Measurements from ENCODE around the gene LRTM1.

LRTM1 gene

DNA sequence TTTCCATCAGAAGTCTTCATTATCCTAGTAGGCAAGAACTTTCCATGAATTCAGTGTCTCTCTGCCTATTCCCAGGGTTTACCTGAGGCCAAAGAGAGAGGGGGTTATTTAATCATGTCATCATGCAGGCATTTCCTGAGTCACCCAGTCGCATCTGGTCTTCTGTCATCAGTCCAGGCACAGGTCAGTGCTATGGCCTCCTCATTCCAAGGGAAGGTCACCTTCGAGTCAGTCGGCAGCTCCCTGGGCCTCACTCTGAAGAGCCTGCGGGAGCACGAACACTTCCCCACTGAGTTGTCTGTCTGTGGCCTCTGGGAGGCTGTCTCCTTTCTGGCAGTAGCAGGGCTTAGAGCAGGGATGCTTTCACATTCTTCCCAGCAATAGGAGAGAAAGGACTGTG, 26.2 kb upstream of the LRTM1 start:
- Mint-ChIP-seq H3K4me1 (peaks cover 56% of the 10 kb centered on the region), H3K36me3 (ENCODE audit: low read depth) (no peaks in the 10 kb centered on the region), H3K9me3 (no peaks in the 10 kb centered on the region), H3K4me3 (no peak overlapping the region), H3K27ac (no peak overlapping the region), H3K27me3 (ENCODE audit: low read depth, poor library complexity) (peaks cover 16% of the 10 kb centered on the region)
- no peak for DNase-seq
- TF ChIP-seq, protein P1, sequence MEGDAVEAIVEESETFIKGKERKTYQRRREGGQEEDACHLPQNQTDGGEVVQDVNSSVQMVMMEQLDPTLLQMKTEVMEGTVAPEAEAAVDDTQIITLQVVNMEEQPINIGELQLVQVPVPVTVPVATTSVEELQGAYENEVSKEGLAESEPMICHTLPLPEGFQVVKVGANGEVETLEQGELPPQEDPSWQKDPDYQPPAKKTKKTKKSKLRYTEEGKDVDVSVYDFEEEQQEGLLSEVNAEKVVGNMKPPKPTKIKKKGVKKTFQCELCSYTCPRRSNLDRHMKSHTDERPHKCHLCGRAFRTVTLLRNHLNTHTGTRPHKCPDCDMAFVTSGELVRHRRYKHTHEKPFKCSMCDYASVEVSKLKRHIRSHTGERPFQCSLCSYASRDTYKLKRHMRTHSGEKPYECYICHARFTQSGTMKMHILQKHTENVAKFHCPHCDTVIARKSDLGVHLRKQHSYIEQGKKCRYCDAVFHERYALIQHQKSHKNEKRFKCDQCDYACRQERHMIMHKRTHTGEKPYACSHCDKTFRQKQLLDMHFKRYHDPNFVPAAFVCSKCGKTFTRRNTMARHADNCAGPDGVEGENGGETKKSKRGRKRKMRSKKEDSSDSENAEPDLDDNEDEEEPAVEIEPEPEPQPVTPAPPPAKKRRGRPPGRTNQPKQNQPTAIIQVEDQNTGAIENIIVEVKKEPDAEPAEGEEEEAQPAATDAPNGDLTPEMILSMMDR (IDR thresholded peaks at IDR 0.05), result no peak

DNA sequence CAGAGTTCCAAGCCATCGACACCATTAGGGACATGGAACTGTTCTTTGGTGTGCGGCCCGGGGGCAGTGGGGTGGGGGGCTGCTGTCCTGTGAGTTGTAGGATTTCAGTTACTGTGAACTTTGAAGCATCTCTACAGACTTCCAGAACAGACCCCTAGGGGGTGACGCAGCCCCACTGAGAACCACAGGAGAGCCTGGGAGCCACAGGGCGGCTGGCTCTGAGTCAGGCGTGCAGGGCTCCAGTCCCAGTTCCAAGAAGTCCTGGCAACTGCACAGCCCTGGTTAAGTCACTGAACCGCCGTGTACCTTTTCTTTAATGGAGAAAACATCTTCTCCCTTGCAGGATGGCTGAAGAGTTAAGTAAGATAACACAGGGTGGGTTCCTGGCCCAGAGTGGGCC, 23.5 kb upstream of the LRTM1 start:
- Mint-ChIP-seq H3K9me3 (no peaks in the 10 kb centered on the region), H3K27me3 (ENCODE audit: low read depth, poor library complexity) (peaks cover 16% of the 10 kb centered on the region), H3K36me3 (ENCODE audit: low read depth) (no peaks in the 10 kb centered on the region), H3K4me1 (peaks cover 53% of the 10 kb centered on the region), H3K27ac (no peak overlapping the region), H3K4me3 (no peak overlapping the region)
- TF ChIP-seq, protein P1 (IDR thresholded peaks at IDR 0.05), result peak; percentile 73
- peak; percentile 72 for DNase-seq

DNA sequence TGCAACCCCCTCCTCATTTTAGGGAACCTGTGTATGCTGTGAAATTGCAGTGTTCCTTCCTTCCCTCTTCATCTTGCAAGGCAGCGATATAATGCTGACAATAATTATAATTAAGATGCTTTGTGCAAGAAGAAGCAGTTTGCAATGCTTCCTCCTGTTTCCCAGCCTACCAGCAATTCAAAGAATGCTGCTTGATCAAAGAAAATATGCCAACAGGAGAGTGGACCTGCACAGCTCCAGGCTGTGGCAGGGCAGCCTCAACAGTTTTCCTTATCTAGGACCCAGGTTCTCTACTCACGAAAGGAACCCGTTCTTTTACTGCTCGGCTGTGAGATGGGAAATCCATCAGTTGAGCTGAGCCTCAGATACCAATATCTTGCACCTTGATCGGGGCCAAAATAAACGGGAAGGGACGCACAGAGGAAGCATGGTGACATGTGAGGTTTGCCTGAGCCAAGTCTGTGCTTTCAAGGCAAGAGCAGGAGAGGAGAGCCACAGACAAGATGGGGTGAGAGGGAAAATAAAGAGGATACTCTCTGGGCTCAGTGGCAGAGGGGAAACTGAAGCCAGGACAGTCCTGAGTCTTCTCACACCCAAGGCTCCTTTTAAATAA, 22.6 kb upstream of the LRTM1 start:
- H3K27me3 Mint-ChIP-seq (ENCODE audit: low read depth, poor library complexity), result peaks cover 16% of the 10 kb centered on the region
- peaks cover 54% of the 10 kb centered on the region for H3K4me1 Mint-ChIP-seq
- no peak overlapping the region for H3K27ac Mint-ChIP-seq
- no peak overlapping the region for H3K4me3 Mint-ChIP-seq
- H3K9me3 Mint-ChIP-seq, result no peaks in the 10 kb centered on the region
- TF ChIP-seq, protein P1 (IDR thresholded peaks at IDR 0.05), result no peak
- H3K36me3 Mint-ChIP-seq (ENCODE audit: low read depth), result no peaks in the 10 kb centered on the region
- DNase-seq, result no peak

DNA sequence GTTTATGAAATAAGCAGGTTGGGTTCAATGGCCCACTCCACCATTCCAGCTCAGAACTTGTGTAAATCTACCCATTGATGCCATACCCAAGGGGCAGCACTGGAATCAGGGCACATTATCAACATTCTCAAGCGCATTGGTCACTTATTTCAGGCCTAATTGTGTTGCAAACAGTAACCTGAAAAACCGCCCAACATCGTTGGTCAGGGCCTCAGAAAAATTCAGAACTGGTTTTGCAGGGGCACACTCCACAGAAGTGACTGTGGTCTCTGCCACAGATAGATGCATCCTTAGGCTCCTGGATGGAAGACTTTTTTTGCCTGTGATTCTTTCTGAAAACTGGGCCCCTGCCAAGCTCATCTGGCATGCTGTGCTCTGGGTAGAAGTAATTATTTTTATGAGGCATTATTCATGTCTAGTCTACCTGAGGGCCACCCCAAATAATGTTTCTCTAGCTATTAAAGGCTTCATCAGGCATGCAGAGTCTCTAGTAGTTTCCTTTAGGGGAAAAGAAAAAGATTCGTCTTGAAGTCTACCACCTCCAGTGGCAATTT, 21.7 kb upstream of the LRTM1 start:
- no peaks in the 10 kb centered on the region for H3K9me3 Mint-ChIP-seq

DNA sequence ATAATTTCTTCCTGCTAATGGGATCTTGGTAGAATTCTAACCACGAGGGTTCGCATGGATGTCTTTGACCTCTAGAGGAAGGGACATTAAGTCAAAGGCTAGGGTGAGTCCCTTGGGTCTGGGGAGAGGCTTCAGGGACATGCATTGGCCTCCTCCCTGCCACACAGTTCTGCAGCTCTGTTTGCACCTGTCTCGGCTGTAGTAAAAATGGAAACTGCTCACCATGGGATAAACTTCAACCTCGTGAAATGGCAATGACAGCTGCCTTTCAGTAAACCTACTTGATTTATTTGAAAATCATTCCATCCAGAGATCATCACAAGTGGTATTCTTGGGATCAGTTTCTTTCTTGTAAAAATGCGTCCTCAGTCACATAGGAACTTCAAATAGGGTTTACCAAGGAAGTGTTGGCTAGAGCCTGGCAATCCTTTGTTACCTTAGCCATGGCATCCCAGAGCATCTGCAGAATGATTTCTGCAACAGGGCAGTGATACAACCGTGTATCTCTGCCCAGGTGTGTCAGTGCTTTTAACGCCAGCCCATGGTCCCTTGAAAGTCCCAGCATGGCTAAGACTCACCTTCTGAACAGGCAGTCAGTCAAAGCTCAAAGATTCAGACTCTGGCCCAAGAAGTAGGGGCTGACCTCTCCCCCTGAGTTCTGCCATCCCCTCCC, 14.0 kb upstream of the LRTM1 start:
- Mint-ChIP-seq H3K36me3 (ENCODE audit: low read depth) (no peaks in the 10 kb centered on the region), H3K9me3 (no peaks in the 10 kb centered on the region), H3K4me3 (no peak overlapping the region), H3K27ac (no peak overlapping the region), H3K27me3 (ENCODE audit: low read depth, poor library complexity) (peaks cover 2% of the 10 kb centered on the region), H3K4me1 (peaks cover 38% of the 10 kb centered on the region)
- DNase-seq, result no peak
- TF ChIP-seq, protein P1 (IDR thresholded peaks at IDR 0.05), result no peak

More for the DNA sequence above, 21.7 kb upstream of the LRTM1 start:
- H3K4me3 Mint-ChIP-seq, result no peak overlapping the region
- H3K4me1 Mint-ChIP-seq, result peaks cover 45% of the 10 kb centered on the region
- no peak for DNase-seq
- H3K27me3 Mint-ChIP-seq (ENCODE audit: low read depth, poor library complexity), result peaks cover 13% of the 10 kb centered on the region
- no peak overlapping the region for H3K27ac Mint-ChIP-seq
- TF ChIP-seq, protein P1 (IDR thresholded peaks at IDR 0.05), result no peak
- no peaks in the 10 kb centered on the region for H3K36me3 Mint-ChIP-seq (ENCODE audit: low read depth)

Data from nephron progenitor cell (in vitro differentiated cells).